ENCODE results near the gene PLD1.

DNA sequence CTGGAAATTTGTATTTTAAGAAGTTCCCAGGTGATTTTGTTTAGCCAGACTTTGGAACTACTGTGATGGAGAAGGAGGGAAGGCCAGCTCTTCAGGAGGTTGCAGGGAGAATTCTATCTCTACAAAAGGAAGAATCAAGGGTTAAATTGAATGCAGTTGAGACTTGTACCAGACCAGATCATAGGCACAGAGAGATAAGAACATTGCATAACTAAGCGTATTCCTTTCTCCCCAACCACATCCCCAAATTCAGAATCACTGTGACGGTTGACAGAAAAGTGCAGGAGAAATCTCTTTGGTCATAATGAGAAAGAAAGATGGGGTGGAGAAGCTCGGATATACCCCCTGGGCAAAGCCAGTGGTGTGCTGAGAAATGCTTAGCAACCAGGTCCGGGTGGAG is 7.2 kb downstream of the PLD1 start:
- TF ChIP-seq POLR2AphosphoS5 (IDR thresholded peaks at IDR 0.05; ENCODE audit: low read depth, low read length): no peak
- TF ChIP-seq TAF1 (IDR thresholded peaks at IDR 0.05; ENCODE audit: borderline replicate concordance, insufficient read depth, low read length): no peak
- TF ChIP-seq FOXP2 (optimal IDR thresholded peaks at IDR 0.05; ENCODE audit: borderline replicate concordance, extremely low read depth, extremely low read length, insufficient read depth): no peak
- no peak for TF ChIP-seq SIN3A (IDR thresholded peaks at IDR 0.05; ENCODE audit: borderline replicate concordance, insufficient read depth, low read length)
